Erythroblast (primary cell): ENCODE results near the gene AAK1.

Source experiments
- GATA1 ChIP-seq: IDR thresholded peaks from 2 replicates; pipeline ENCODE4 v1.6.1; 2011; ENCODE audit warnings: low read depth, mild to moderate bottlenecking, control low read depth, low read length, moderate library complexity
- POLR2A ChIP-seq: IDR thresholded peaks from 2 replicates; pipeline ENCODE4 v1.6.1; 2011; ENCODE audit warnings: mild to moderate bottlenecking, low read length

DNA sequence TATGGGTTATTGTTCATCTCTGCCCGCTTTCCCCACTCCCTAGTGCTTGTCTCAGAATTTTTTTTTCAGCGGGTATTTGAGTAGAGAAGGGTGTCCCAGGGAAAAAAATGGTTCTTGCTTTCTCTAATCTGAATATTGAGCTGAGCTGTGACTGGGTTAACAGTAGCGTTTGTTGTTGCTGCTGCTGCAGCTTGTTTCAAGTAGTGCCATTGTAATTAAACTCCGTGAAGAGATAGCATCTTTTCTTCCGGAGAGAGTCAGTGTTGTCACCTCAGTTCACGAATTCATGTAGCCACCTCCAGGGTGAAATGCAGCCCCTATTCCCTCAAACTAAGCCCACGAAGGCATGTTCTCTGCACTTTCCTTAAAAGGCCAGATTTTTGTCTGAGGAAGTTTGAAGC is 1.5 kb upstream of the AAK1 start:
- TF ChIP-seq POLR2A: no peak
- no peak for TF ChIP-seq GATA1
